SHP77 (cell line): ENCODE data around the gene SDK2.
"Not testable (repeated sequence)": the region's sequence is repeated elsewhere in the genome, so short reads cannot be mapped to it uniquely, and the experiment has no call there.

Experiments
- DNase-seq, 2 experiments: peaks; one replicate each; lab custom pipeline; 2025; lab: John Stamatoyannopoulos, UW

Gene SDK2

GRCh38 chr17:73342541-73343167, 301.6 kb downstream of the SDK2 start:
- DNase-seq: no peak

GRCh38 chr17:73342050-73342522, 302.2 kb downstream of the SDK2 start:
- peak; percentile 49 to 83 for DNase-seq

- DNase-seq: no peak
Measured at GRCh38 chr17:73341350-73342049, 302.7 kb downstream of the SDK2 start.

GRCh38 chr17:73340093-73340596, 304.1 kb downstream of the SDK2 start:
- no peak for DNase-seq

- DNase-seq: no peak
Measured at GRCh38 chr17:73338566-73339197, 305.6 kb downstream of the SDK2 start.

- DNase-seq: no peak
Measured at GRCh38 chr17:73338050-73338521, 306.2 kb downstream of the SDK2 start.

GRCh38 chr17:73337330-73337710, 306.9 kb downstream of the SDK2 start:
- DNase-seq: no peak

- peak in 1 of 2 experiments; percentile 16 for DNase-seq
Measured at GRCh38 chr17:73336408-73337329, 307.6 kb downstream of the SDK2 start.

GRCh38 chr17:73335591-73336407, 308.4 kb downstream of the SDK2 start:
- peak; percentile 45 to 48 for DNase-seq

- DNase-seq: no peak
Measured at GRCh38 chr17:73334771-73335513, 309.3 kb downstream of the SDK2 start.

GRCh38 chr17:73333445-73333844, 310.8 kb downstream of the SDK2 start:
- DNase-seq: not testable (repeated sequence)

GRCh38 chr17:73331060-73331459, 313.2 kb downstream of the SDK2 start:
- no peak for DNase-seq

- DNase-seq: no peak
Measured at GRCh38 chr17:73327676-73328075, 316.6 kb downstream of the SDK2 start.

GRCh38 chr17:73325527-73325842, 318.8 kb downstream of the SDK2 start:
- no peak for DNase-seq

GRCh38 chr17:73324711-73325526, 319.3 kb downstream of the SDK2 start:
- DNase-seq: no peak

- no peak for DNase-seq
Measured at GRCh38 chr17:73324160-73324475, 320.1 kb downstream of the SDK2 start.

GRCh38 chr17:73323409-73324159, 320.7 kb downstream of the SDK2 start:
- no peak for DNase-seq

- no peak for DNase-seq
Measured at GRCh38 chr17:73320601-73321264, 323.5 kb downstream of the SDK2 start.
